Adrenal gland (tissue), 5 donors: ENCODE measurements around the gene SRRM1.

Experiments
- POLR2A ChIP-seq, 2 donors: fragments of 450-650 bp; IDR thresholded peaks; one replicate each; pipeline ENCODE4 v1.6.1; 2017; ENCODE audit warnings: antibody characterized with exemption in 2 of 2, mild to moderate bottlenecking in 2 of 2, moderate library complexity in 1 of 2
- TF ChIP-seq, protein P1 (sequence below), 6 experiments: fragments of 450-650 bp in 4 of 6; fragments of 200-600 bp in 2 of 6; sonication (generic) in 1 of 6; IDR thresholded peaks; 1 replicate in 5 of 6; 2 replicates in 1 of 6; pipeline versions ENCODE4 v1.5.1 to v1.8.0; 2016 to 2021; ENCODE audit warnings: antibody characterized with exemption in 6 of 6, mild to moderate bottlenecking in 2 of 6, moderate library complexity in 1 of 6
- donor health status: DM: no; HTN: no; CAD: no.

DNA sequence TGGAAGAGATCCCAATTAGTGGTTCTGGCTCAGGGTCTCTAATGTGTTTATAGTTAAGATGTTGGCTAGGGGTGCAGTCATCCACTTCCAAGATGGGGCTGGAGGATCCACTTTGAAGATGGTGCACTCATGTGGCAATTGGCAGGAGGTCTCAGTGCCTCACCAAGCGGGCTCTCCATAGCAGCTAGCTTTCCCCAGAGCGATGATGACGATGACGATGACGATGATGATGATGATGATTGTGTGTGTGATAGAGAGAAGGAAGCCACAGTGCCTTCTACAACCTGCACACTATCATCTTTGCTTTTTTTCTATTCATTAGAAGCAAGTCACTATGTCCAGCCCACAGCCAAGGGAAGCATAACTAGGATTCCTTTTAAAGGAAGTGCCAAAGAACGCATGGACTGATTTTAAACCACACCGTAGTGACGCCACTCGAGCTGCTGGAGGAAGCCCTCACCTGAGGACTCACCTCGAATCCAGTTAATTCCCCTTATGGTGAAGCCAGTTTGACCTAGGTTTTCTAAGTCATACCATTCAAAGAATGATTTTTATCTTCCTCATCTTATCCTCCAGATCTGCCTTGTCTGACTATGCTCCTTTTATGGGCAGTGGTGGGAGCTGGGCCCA, 49.4 kb downstream of the SRRM1 start:
- TF ChIP-seq, protein P1, sequence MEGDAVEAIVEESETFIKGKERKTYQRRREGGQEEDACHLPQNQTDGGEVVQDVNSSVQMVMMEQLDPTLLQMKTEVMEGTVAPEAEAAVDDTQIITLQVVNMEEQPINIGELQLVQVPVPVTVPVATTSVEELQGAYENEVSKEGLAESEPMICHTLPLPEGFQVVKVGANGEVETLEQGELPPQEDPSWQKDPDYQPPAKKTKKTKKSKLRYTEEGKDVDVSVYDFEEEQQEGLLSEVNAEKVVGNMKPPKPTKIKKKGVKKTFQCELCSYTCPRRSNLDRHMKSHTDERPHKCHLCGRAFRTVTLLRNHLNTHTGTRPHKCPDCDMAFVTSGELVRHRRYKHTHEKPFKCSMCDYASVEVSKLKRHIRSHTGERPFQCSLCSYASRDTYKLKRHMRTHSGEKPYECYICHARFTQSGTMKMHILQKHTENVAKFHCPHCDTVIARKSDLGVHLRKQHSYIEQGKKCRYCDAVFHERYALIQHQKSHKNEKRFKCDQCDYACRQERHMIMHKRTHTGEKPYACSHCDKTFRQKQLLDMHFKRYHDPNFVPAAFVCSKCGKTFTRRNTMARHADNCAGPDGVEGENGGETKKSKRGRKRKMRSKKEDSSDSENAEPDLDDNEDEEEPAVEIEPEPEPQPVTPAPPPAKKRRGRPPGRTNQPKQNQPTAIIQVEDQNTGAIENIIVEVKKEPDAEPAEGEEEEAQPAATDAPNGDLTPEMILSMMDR (IDR thresholded peaks at IDR 0.05), result no peak
- TF ChIP-seq POLR2A (IDR thresholded peaks at IDR 0.05), result no peak
